ENCODE data around the gene CHD6.
"Not testable (repeated sequence)": the region's sequence is repeated elsewhere in the genome, so short reads cannot be mapped to it uniquely, and the experiment has no call there.

Gene CHD6

GRCh38 chr20:41537865-41538264, 80.3 kb downstream of the CHD6 start:
- no peak for DNase-seq

GRCh38 chr20:41535551-41535950, 82.6 kb downstream of the CHD6 start:
- DNase-seq = not testable (repeated sequence)

DNA sequence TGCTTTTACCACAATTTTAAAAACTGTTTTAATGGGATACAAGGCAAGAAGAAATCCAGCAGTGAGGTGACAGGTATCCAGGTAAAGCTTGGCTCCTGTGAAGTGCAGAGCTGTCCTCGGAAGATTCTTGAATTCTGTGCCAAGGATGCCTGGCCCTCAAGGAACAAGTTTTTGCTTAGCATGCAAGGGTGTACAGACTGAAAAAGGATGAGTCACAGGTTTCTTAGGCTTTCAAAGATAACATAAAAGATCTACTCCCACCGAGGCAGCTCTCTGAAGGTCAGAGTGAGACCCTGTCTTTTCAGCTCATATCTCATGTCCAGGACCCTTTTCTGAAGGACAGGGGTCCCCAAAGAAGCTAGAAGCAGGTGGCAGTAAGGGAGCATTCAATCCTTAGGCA, 83.3 kb downstream of the CHD6 start:
- no peak for DNase-seq

DNA sequence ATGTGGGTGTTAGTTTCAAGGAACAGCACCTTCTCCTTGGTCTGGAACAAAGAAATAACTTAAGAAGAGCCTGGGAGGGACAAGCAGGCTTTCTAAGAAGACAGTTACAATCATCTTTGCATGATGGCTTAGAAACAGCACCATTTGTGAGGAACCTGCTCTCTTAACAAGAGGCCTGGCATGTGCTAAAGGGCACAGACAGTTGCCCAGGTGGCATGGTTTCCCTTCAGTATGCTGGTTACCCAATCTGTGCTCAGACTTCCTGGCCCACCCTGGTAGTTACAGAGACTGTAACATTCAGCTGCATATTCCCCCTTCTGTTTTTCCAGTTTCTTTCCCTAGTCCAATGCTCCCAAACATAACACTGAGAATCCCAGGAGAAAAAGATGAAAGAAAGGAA, 84.0 kb downstream of the CHD6 start:
- no peak for DNase-seq

DNA sequence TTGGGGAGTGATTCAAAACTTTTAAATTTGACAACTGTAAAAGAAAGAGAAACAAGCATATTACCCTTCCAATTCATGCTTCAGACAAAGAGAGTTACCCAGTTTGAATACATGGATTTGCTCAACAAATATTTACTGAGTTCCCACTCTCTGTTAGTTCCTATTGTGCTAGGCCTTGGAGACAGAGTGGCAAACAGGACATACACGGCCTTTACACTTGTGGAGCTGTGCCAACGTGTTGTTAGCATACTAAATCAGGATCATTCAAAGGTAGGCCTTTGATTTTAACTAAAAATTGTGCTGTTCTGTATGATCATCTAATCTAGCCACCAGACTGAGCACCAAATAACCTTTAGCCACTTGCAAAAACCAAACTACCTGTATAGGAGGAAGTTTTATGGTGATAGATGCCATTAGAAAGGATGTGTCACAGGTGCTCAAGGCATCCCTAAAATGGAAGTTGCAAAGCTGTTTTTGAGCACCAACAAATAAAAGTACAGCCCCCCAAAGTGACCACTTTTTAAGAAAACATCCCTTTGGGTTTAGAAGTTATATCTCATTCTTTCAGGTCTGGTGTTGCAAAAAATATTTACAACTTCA, 84.5 kb downstream of the CHD6 start:
- no peak for DNase-seq

DNA sequence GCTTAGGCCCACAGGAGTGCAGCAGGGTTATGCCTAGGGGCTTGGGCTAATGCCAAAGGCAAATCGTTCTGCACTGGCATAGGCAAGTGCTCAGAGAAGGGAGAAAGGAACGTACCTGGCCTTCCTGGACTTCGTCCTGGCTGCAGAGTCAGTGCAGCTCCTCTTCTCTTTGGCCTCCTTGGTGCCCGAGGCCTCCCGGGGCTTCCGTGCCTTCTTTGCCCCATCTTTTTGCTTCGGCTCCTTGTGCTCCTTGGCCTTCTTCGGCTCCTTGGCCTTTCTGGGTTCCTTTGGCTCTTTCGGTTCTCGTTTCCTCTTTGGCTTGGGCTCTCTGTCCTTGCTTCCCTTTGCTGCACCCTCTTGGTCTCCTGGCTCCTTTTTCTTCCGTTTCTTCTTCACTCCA, 85.2 kb downstream of the CHD6 start:
- DNase-seq = no peak

DNA sequence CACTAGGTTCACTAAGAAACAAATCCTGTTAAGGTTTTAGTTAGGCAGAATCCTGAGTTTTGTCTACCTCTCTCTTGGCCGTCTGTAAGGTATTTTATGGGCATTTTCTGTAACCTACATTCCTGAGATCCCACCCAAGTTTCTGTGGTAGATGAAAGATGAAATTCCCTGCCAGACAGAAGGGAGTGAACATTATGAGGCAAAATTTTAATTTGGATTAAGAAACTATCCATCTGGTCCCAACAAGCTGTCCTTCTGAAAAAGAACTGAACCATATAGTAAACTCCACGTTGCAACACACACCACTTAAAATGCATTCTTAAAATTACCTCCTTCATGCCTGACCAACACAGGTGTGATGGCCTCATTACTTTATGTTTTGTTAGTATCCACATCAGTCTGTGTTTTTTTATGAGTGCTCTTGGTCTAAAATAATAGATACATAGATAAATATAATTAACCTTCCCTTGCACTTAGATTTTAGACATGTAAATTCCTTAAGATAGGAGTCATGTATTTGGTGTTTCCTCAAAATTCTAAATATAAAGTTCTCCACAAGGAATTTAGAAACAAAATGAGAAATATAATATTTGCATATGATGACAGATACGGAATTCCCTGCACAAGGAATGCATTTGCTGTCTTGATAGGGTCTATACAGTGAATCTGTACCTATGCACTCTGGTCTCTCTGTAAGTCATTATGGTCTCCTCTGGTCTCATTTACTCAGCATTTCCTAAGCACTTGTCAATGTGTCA, 86.5 kb downstream of the CHD6 start:
- no peak for DNase-seq

GRCh38 chr20:41530923-41531322, 87.3 kb downstream of the CHD6 start:
- DNase-seq = no peak

DNA sequence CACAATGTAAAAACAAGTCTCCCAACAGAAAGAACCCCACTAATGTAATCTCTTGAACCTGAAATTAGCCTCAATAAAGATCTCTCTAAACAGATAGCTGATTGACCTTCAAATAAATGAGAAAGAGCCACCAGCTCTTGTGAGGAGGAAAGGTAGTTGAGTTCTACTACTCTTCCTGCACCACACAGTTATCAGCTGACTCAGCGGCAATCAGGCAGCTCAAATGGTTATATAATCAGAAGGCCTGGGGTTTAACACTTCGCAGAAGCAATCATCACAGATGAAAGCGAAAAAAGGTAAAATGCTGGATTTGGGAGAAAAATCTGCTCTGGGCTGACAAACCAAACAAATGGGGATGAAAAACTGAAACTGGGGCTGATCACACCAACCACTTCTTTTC, 91.8 kb downstream of the CHD6 start:
- DNase-seq = no peak

DNA sequence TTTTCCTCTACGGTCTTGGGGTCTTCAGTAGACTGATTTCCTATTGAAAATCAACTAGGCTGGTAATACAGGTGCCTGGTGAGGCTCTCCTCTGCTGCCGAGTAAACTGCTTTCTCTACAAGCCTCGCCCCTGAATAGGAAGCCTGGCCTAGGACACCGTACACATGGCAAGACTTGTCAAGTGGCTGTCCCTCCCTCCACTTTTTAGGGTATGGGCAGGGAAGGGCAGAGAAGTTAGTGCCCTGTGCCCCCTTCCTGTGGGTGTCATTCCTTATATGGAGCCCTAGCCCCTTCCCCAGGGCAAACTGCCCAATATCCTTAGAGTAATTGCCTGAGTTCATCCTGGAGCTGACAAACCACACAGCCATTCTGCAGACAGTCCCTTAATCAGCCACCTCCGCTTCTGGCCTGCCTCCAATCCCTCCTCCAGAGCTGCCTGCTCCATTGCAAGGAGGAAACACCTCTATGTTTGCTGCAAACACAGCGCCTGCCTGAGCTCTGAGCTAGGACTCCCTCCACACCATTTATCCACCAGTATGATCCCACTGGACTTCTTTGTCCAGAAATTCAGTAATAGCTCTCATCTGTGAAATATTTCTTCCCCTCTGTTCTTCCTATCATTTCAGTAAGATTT, 93.1 kb downstream of the CHD6 start:
- peak; percentile 12 for DNase-seq

DNA sequence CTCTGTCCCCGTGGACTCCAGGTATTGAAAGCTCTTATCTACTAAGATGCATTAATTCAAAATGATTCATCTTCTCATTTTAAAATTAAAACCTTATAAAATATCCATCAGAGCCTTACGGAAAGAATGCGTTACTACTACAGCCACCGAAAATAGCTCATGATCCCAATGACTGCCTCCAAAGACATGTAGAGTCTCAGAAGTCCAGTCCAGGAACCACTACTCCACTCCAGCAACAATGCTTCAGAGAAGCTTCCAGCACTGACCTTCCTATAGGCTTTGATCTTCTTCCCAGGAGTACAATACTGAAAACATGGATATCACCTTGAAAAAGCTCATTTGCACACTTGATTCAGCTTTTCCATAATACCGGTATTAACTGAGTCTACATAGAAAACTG, 94.3 kb downstream of the CHD6 start:
- no peak for DNase-seq

- no peak for DNase-seq
Measured at GRCh38 chr20:41513829-41514228, 104.3 kb downstream of the CHD6 start.

DNA sequence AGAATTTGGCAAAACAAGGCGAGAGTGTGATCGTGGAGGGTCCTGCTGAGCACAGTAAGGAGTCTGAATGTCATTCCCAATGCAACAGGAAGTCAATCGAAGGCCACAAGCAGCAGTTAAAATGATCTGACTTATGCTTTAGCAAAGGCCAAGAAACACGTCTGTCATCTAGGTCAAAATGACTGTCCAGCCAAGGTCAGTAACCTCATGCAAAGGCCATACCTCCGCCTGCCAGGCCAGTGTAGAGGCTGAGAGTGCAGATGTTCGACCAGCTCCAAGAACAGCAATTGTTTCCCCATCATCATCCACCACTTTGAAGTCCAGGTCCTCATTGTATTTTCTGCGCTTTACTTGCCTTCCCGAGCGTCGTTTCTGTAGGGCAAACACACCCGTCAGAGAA, 105.6 kb downstream of the CHD6 start:
- DNase-seq = no peak

GRCh38 chr20:41510847-41511450, 107.2 kb downstream of the CHD6 start:
- DNase-seq = no peak

GRCh38 chr20:41510224-41510623, 108.0 kb downstream of the CHD6 start:
- no peak for DNase-seq

- DNase-seq = no peak
Measured at GRCh38 chr20:41509316-41510200, 108.6 kb downstream of the CHD6 start.

GRCh38 chr20:41508335-41508734, 109.8 kb downstream of the CHD6 start:
- DNase-seq = no peak

GRCh38 chr20:41507851-41508250, 110.3 kb downstream of the CHD6 start:
- no peak for DNase-seq

GRCh38 chr20:41507436-41507835, 110.7 kb downstream of the CHD6 start:
- no peak for DNase-seq

- DNase-seq = no peak
Measured at GRCh38 chr20:41506192-41506915, 111.8 kb downstream of the CHD6 start.

DNA sequence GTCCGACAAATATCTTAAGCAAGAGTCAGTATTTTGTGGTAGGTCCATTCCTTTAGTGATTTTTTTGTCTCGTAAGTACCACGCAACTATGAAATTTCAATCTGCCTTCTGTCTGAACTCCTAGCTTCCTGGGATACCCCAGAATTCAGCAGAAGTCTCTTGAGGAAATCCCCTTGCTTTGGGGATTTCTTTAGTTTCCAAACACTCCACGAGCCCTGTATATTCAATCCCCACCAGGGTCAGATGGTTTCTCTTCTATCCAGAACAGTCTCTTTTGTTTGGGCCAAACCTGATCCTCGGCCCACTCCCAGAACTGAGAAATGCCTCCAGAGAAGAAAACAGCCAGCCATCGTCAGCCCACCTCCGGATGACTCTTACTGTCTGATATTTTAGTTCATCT, 113.0 kb downstream of the CHD6 start:
- no peak for DNase-seq

- DNase-seq = no peak
Measured at GRCh38 chr20:41501376-41501775, 116.8 kb downstream of the CHD6 start.

All from DMS79 treated with DMSO at 0.1 percent for 48 hours (cell line).